SK-N-SH treated with all-trans-retinoic acid at 6 μM for 48 hours (cell line): Measurements from ENCODE around the gene FYCO1.

Source experiments
- ATAC-seq: fragments of 200-7000 bp; cut with Tn5 transposase; 3 replicates; pipeline ENCODE4 v1.9.1; 2020; ENCODE audit warnings: mild to moderate bottlenecking, moderate library complexity
- ARNTL ChIP-seq: fragments of 450-650 bp; formaldehyde crosslinking; IDR thresholded peaks from 2 replicates; pipeline ENCODE4 v1.5.0; 2020; ENCODE audit warnings: low read depth, mild to moderate bottlenecking, moderate library complexity, borderline replicate concordance
- BACH2 ChIP-seq: fragments of 250-450 bp; sonication (Bioruptor Pico); IDR thresholded peaks from 2 replicates; pipeline ENCODE4 v1.9.0; 2021; ENCODE audit warnings: mild to moderate bottlenecking, borderline replicate concordance
- CSRNP3 ChIP-seq: fragments of 250-450 bp; sonication (Bioruptor Pico); IDR thresholded peaks from 2 replicates; pipeline ENCODE4 v1.5.1; 2021; ENCODE audit warnings: mild to moderate bottlenecking, moderate library complexity
- ESRRG ChIP-seq: fragments of 250-450 bp; sonication (Bioruptor Pico); IDR thresholded peaks from 2 replicates; pipeline ENCODE4 v1.6.1; 2021; ENCODE audit warnings: mild to moderate bottlenecking
- ISL1 ChIP-seq: fragments of 250-450 bp; sonication (Bioruptor Pico); IDR thresholded peaks from 2 replicates; pipeline ENCODE4 v2.1.2; 2022; ENCODE audit warnings: mild to moderate bottlenecking, moderate library complexity
- OSR1 ChIP-seq: fragments of 250-450 bp; sonication (Bioruptor Pico); IDR thresholded peaks from 2 replicates; pipeline ENCODE4 v1.8.0; 2022; ENCODE audit warnings: moderate library complexity, mild to moderate bottlenecking, inconsistent platforms
- PATZ1 ChIP-seq: fragments of 250-450 bp; sonication (Bioruptor Pico); IDR thresholded peaks from 2 replicates; pipeline ENCODE4 v1.8.0; 2020; ENCODE audit warnings: mild to moderate bottlenecking, moderate library complexity, borderline replicate concordance
- POU6F1 ChIP-seq: fragments of 250-450 bp; sonication (Bioruptor Pico); IDR thresholded peaks from 2 replicates; pipeline ENCODE4 v1.8.0; 2021; ENCODE audit warnings: low read depth, mild to moderate bottlenecking, moderate library complexity, borderline replicate concordance
- PPARA ChIP-seq: fragments of 250-450 bp; sonication (Bioruptor Pico); IDR thresholded peaks from 2 replicates; pipeline ENCODE4 v1.5.0; 2020; ENCODE audit warnings: mild to moderate bottlenecking, borderline replicate concordance
- RARB ChIP-seq: fragments of 250-450 bp; sonication (Bioruptor Pico); IDR thresholded peaks from 2 replicates; pipeline ENCODE4 v1.8.0; 2021; ENCODE audit warnings: mild to moderate bottlenecking, moderate library complexity
- SNAI2 ChIP-seq: fragments of 250-450 bp; sonication (Bioruptor Pico); IDR thresholded peaks from 2 replicates; pipeline ENCODE4 v1.5.0; 2020; ENCODE audit warnings: mild to moderate bottlenecking, moderate library complexity
- TCF4 ChIP-seq: fragments of 250-450 bp; sonication (Bioruptor Pico); IDR thresholded peaks from 2 replicates; pipeline ENCODE4 v1.8.0; 2021; ENCODE audit warnings: mild to moderate bottlenecking, moderate library complexity, borderline replicate concordance
- TOX ChIP-seq: fragments of 250-450 bp; sonication (Bioruptor Pico); IDR thresholded peaks from 2 replicates; pipeline ENCODE4 v1.8.0; 2021; ENCODE audit warnings: mild to moderate bottlenecking, moderate library complexity, borderline replicate concordance
- TSHZ2 ChIP-seq: fragments of 250-450 bp; sonication (Bioruptor Pico); IDR thresholded peaks from 2 replicates; pipeline ENCODE4 v1.5.0; 2020; ENCODE audit warnings: mild to moderate bottlenecking, moderate library complexity
- ZC3H10 ChIP-seq: fragments of 250-450 bp; sonication (Bioruptor Pico); IDR thresholded peaks from 2 replicates; pipeline ENCODE4 v1.5.1; 2021; ENCODE audit warnings: mild to moderate bottlenecking, moderate library complexity
- ZFP3 ChIP-seq: fragments of 250-450 bp; sonication (Bioruptor Pico); IDR thresholded peaks from 2 replicates; pipeline ENCODE4 v1.5.0; 2020; ENCODE audit warnings: mild to moderate bottlenecking, moderate library complexity
- ZNF565 ChIP-seq: fragments of 450-650 bp; formaldehyde crosslinking; conservative IDR thresholded peaks from 2 replicates; pipeline ENCODE4 v1.5.0; 2020; ENCODE audit warnings: low read depth, mild to moderate bottlenecking, moderate library complexity
- ZNF70 ChIP-seq: fragments of 450-650 bp; formaldehyde crosslinking; IDR thresholded peaks from 2 replicates; pipeline ENCODE4 v1.5.0; 2020; ENCODE audit warnings: mild to moderate bottlenecking, moderate library complexity
- ZNF8 ChIP-seq: fragments of 450-650 bp; formaldehyde crosslinking; IDR thresholded peaks from 2 replicates; pipeline ENCODE4 v1.5.0; 2020; ENCODE audit warnings: mild to moderate bottlenecking, moderate library complexity

Gene FYCO1

GRCh38 chr3:45912435-45912834 lies 83.2 kb downstream of the FYCO1 start:
- no peak for ATAC-seq
- no peak for TF ChIP-seq ZNF8 (CRISPR knock-in tag)
- no peak for TF ChIP-seq ZC3H10 (CRISPR knock-in tag)
- no peak for TF ChIP-seq ZNF70 (CRISPR knock-in tag)
- TF ChIP-seq OSR1 (CRISPR knock-in tag): no peak
- no peak for TF ChIP-seq SNAI2 (CRISPR knock-in tag)

- TF ChIP-seq CSRNP3 (no peak), BACH2 (CRISPR knock-in tag) (no peak), TOX (CRISPR knock-in tag) (no peak), PATZ1 (CRISPR knock-in tag) (no peak), ESRRG (CRISPR knock-in tag) (no peak), ZNF565 (CRISPR knock-in tag) (no peak)
Measured at GRCh38 chr3:45911511-45912226, 84.0 kb downstream of the FYCO1 start.

GRCh38 chr3:45910892-45911291 lies 84.7 kb downstream of the FYCO1 start:
- TF ChIP-seq TSHZ2 (CRISPR knock-in tag) (no peak), OSR1 (CRISPR knock-in tag) (no peak), TCF4 (CRISPR knock-in tag) (no peak), ZNF70 (CRISPR knock-in tag) (no peak), ISL1 (CRISPR knock-in tag) (no peak), ZC3H10 (CRISPR knock-in tag) (no peak), PATZ1 (CRISPR knock-in tag) (no peak), SNAI2 (CRISPR knock-in tag) (no peak), PPARA (CRISPR knock-in tag) (no peak), POU6F1 (CRISPR knock-in tag) (no peak), ESRRG (CRISPR knock-in tag) (no peak), RARB (CRISPR knock-in tag) (no peak)
- TF ChIP-seq, all 23 proteins: peak for 0

More at GRCh38 chr3:45911511-45912226, 84.0 kb downstream of the FYCO1 start:
- ATAC-seq: no peak

GRCh38 chr3:45909542-45909941 lies 86.1 kb downstream of the FYCO1 start:
- ATAC-seq: no peak
- TF ChIP-seq ZNF70 (CRISPR knock-in tag): no peak
- TF ChIP-seq RARB (CRISPR knock-in tag): no peak
- TF ChIP-seq TOX (CRISPR knock-in tag): no peak
- TF ChIP-seq SNAI2 (CRISPR knock-in tag): no peak
- TF ChIP-seq ZNF8 (CRISPR knock-in tag): no peak
- no peak for TF ChIP-seq ISL1 (CRISPR knock-in tag)
- no peak for TF ChIP-seq ZFP3 (CRISPR knock-in tag)
- no peak for TF ChIP-seq PATZ1 (CRISPR knock-in tag)
- TF ChIP-seq ARNTL (CRISPR knock-in tag): no peak
- no peak for TF ChIP-seq OSR1 (CRISPR knock-in tag)
- no peak for TF ChIP-seq BACH2 (CRISPR knock-in tag)
- no peak for TF ChIP-seq TSHZ2 (CRISPR knock-in tag)

More at GRCh38 chr3:45910892-45911291, 84.7 kb downstream of the FYCO1 start:
- ATAC-seq: no peak
